ENCODE measurements around the gene SERPINA5.

Gene SERPINA5, protein sequence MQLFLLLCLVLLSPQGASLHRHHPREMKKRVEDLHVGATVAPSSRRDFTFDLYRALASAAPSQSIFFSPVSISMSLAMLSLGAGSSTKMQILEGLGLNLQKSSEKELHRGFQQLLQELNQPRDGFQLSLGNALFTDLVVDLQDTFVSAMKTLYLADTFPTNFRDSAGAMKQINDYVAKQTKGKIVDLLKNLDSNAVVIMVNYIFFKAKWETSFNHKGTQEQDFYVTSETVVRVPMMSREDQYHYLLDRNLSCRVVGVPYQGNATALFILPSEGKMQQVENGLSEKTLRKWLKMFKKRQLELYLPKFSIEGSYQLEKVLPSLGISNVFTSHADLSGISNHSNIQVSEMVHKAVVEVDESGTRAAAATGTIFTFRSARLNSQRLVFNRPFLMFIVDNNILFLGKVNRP

GRCh38 chr14:94581127-94581999 lies at the start of gene SERPINA5:
TSS of gene SERPINA5 (plus strand) at chr14:94581426. CDS start at chr14:94587363, 5,937 bp downstream.
- no peak within 1 kb of the TSS for H3K4me3 ChIP-seq (ENCODE audit: control insufficient read depth, low read depth, low read length)
- no peak for TF ChIP-seq CTCF (IDR thresholded peaks at IDR 0.05; ENCODE audit: control insufficient read depth, insufficient read depth, low read depth, low read length, missing control alignments)
- no peak for DNase-seq (ENCODE audit: low read depth)

GRCh38 chr14:94532447-94532846 lies 48.8 kb upstream of the SERPINA5 start:
- no peak for DNase-seq (ENCODE audit: low read depth)
- no peak for TF ChIP-seq CTCF (IDR thresholded peaks at IDR 0.05; ENCODE audit: control insufficient read depth, insufficient read depth, low read depth, low read length, missing control alignments)
- no peak overlapping the region for H3K4me3 ChIP-seq (ENCODE audit: control insufficient read depth, low read depth, low read length)

DNA sequence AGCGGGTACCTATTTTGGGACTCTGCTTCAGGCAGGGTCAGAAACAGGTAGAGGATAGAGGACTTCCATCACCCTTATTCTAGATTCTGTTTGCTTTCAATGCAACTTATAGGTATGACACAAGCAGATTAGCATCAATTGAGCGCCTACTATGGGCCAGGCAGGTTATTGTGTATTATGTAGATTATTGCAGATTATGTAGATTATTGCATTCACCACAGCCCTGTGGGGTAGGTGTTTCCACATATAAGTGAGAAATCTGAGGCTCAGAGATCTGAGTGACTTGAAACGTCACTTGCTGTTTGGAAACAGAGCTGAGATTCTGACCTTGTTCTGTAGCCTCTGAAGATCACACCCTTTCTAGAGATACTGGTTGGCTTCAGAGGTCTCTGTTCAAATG lies 45.7 kb upstream of the SERPINA5 start:
- no peak for DNase-seq (ENCODE audit: low read depth)
- TF ChIP-seq CTCF (IDR thresholded peaks at IDR 0.05; ENCODE audit: control insufficient read depth, insufficient read depth, low read depth, low read length, missing control alignments): no peak
- no peak overlapping the region for H3K4me3 ChIP-seq (ENCODE audit: control insufficient read depth, low read depth, low read length)

- TF ChIP-seq CTCF (IDR thresholded peaks at IDR 0.05; ENCODE audit: control insufficient read depth, insufficient read depth, low read depth, low read length, missing control alignments): peak; percentile 13
- DNase-seq (ENCODE audit: low read depth): no peak
- no peak overlapping the region for H3K4me3 ChIP-seq (ENCODE audit: control insufficient read depth, low read depth, low read length)
These were observed 44.4 kb upstream of the SERPINA5 start for GRCh38 chr14:94536836-94537235.

DNA sequence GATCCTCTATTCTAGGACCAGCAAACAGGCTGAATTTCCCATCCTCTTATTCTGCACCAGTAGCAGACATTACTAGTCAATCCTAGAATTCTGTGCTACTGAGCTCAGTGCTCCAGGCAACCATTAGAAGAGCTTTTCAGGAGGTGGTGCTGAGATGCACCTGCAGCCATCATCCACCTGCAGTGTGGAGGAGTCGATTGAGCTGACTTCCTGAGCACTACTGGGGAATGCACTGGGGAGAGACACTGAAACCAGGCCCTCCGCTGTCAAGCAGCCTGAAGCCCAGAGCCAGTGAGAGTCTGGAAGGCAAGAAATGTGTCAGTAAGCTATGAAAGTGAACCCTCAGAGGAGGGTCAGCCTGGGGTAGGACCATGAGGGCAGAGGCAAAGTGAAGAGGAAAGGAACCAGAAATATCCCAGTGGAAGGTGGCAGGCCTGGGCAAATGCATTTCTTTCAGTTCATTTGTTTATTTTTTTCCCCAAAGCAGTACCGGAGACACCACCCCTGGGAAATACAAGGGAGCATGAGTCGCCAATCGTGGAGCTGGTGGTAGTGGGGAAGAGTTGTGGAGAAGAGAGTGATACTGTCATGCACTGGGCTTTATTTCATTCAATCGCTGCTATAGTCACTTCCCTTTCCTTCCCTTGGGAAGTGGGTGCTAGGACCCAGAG lies 43.0 kb upstream of the SERPINA5 start:
- DNase-seq (ENCODE audit: low read depth): no peak
- no peak overlapping the region for H3K4me3 ChIP-seq (ENCODE audit: control insufficient read depth, low read depth, low read length)
- TF ChIP-seq CTCF (IDR thresholded peaks at IDR 0.05; ENCODE audit: control insufficient read depth, insufficient read depth, low read depth, low read length, missing control alignments): no peak

GRCh38 chr14:94539181-94539580 lies 42.0 kb upstream of the SERPINA5 start:
- no peak for DNase-seq (ENCODE audit: low read depth)
- no peak overlapping the region for H3K4me3 ChIP-seq (ENCODE audit: control insufficient read depth, low read depth, low read length)

More at GRCh38 chr14:94539181-94539580, 42.0 kb upstream of the SERPINA5 start:
- no peak for TF ChIP-seq CTCF (IDR thresholded peaks at IDR 0.05; ENCODE audit: control insufficient read depth, insufficient read depth, low read depth, low read length, missing control alignments)
